HUES6 (cell line): ENCODE data around the gene MICALL1.

Experiments
- H3K27ac ChIP-seq: 2 replicates; pipeline ENCODE4 v1.7.0; 2013; ENCODE audit warnings: low read depth, mild to moderate bottlenecking, low read length, inconsistent platforms
- H3K27me3 ChIP-seq: 2 replicates; pipeline ENCODE4 v1.6.1; 2013; ENCODE audit warnings: low read length; ENCODE audit not compliant: control insufficient read depth, insufficient read depth
- H3K36me3 ChIP-seq: 2 replicates; pipeline ENCODE4 v1.6.1; 2013; ENCODE audit warnings: low read length; ENCODE audit not compliant: control insufficient read depth, insufficient read depth
- H3K4me1 ChIP-seq: 2 replicates; pipeline ENCODE4 v1.6.1; 2013; ENCODE audit warnings: low read length; ENCODE audit not compliant: control insufficient read depth, insufficient read depth
- H3K4me3 ChIP-seq: 2 replicates; pipeline ENCODE4 v1.5.1; 2013; ENCODE audit warnings: low read depth, low read length
- H3K9ac ChIP-seq: one replicate; pipeline ENCODE4 v1.6.1; 2013; ENCODE audit warnings: mild to moderate bottlenecking, low read length
- H3K9me3 ChIP-seq: 2 replicates; pipeline ENCODE4 v1.6.1; 2013; ENCODE audit warnings: low read depth, low read length; ENCODE audit not compliant: control insufficient read depth, insufficient read depth

MICALL1 gene

GRCh38 chr22:37922191-37922590, 16.1 kb downstream of the MICALL1 start:
- Histone ChIP-seq H3K36me3 (peaks cover 78% of the 10 kb centered on the region), H3K4me1 (no peaks in the 10 kb centered on the region)

DNA sequence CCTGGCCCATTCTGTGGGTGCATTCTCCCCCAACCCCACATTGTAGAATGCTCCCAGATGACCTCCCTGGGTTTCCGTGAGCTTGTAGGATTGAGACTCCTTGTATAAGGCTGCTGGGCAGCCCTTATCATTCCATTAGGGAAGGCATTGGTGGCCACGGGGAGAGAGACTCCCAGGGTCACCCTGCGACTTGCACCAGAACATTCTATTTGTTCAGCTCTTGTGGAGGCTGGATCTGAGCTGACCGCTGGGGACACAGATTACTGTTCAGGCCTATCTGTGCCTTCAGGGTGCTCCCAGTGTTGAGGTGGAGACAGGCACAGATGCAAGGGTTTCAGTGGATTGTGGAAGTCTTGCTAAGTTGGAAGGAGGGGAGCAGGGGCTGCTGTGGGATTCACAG, 17.8 kb downstream of the MICALL1 start:
- Histone ChIP-seq H3K4me1 (no peaks in the 10 kb centered on the region), H3K36me3 (peaks cover 74% of the 10 kb centered on the region), H3K27ac (no peak overlapping the region)

More at GRCh38 chr22:37922191-37922590, 16.1 kb downstream of the MICALL1 start:
- Histone ChIP-seq H3K4me3 (no peak overlapping the region), H3K27ac (no peak overlapping the region), H3K9me3 (no peaks in the 10 kb centered on the region), H3K9ac (no peak overlapping the region), H3K27me3 (no peaks in the 10 kb centered on the region)

DNA sequence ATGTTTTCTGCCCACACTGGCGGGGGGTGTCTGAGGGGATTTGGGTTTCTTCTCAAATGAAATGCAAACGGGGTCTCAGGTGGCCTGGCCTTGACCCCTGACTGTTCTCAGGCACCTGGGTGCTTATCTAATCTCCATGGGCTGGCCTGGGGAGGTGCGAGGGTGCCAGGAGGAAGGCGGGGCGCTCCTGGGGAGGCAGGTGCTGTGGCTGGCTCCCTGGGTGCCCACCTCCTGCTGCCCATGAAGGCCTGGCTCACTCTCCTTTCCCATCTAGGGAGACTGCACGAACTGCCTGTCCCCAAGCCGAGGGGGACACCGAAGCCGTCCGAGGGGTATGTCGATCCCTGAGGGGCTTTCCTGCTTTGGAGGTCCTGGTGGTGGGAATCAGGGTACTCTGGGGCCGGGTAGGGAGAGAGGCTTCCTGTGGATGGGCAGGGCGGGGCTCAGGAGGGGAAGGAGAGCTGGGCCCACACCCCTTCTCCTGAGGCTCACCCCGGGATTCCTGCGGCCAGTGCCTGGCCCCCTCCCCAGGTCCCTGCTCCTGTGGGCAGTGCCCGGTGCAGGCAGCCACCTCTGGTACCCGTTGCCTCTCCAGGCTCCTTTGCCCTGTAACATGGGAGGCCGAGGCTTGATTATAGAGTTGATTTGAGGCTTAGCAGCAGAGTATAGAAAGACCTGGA, 18.4 kb downstream of the MICALL1 start:
- peaks cover 75% of the 10 kb centered on the region for H3K36me3 ChIP-seq
- no peaks in the 10 kb centered on the region for H3K4me1 ChIP-seq
- no peaks in the 10 kb centered on the region for H3K9me3 ChIP-seq
- H3K4me3 ChIP-seq: no peak overlapping the region
- no peaks in the 10 kb centered on the region for H3K27me3 ChIP-seq
- H3K9ac ChIP-seq: no peak overlapping the region
- no peak overlapping the region for H3K27ac ChIP-seq

More for the DNA sequence above, 17.8 kb downstream of the MICALL1 start:
- Histone ChIP-seq H3K9ac (no peak overlapping the region), H3K4me3 (no peak overlapping the region), H3K9me3 (no peaks in the 10 kb centered on the region), H3K27me3 (no peaks in the 10 kb centered on the region)

GRCh38 chr22:37925330-37925729, 19.2 kb downstream of the MICALL1 start:
- H3K27me3 ChIP-seq: no peaks in the 10 kb centered on the region
- H3K27ac ChIP-seq: no peak overlapping the region
- no peaks in the 10 kb centered on the region for H3K9me3 ChIP-seq
- no peak overlapping the region for H3K4me3 ChIP-seq
- H3K4me1 ChIP-seq: no peaks in the 10 kb centered on the region
- peaks cover 73% of the 10 kb centered on the region for H3K36me3 ChIP-seq
- no peak overlapping the region for H3K9ac ChIP-seq

GRCh38 chr22:37925767-37926166, 19.7 kb downstream of the MICALL1 start:
- Histone ChIP-seq H3K4me1 (no peaks in the 10 kb centered on the region), H3K9ac (no peak overlapping the region), H3K36me3 (peaks cover 75% of the 10 kb centered on the region), H3K27ac (no peak overlapping the region), H3K27me3 (no peaks in the 10 kb centered on the region), H3K9me3 (no peaks in the 10 kb centered on the region), H3K4me3 (no peak overlapping the region)

DNA sequence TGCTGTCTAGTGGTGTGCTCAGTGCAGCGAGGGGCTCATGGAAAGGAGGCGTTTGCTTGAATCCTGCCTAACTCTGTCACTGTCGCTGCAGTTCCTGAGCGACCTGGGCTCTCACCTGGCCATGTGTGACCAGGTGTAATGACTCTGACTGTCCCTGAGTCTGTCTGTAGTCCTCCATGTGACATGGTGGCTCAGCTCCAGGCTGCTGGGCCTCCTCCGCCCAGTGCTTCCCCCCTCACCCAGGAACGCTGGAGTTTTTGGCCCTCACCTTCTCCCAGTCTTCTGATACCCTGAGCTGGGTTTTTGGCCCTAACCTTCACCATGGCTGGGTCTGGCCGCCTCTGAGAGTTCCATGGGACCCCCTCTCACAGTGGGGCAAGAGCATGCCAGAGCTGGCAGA, 20.3 kb downstream of the MICALL1 start:
- H3K27me3 ChIP-seq: no peaks in the 10 kb centered on the region
- no peaks in the 10 kb centered on the region for H3K4me1 ChIP-seq
- peaks cover 74% of the 10 kb centered on the region for H3K36me3 ChIP-seq
- no peaks in the 10 kb centered on the region for H3K9me3 ChIP-seq
- no peak overlapping the region for H3K27ac ChIP-seq
- H3K9ac ChIP-seq: no peak overlapping the region
- no peak overlapping the region for H3K4me3 ChIP-seq

GRCh38 chr22:37926771-37927636, 20.9 kb downstream of the MICALL1 start:
- no peaks in the 10 kb centered on the region for H3K4me1 ChIP-seq
- no peak overlapping the region for H3K4me3 ChIP-seq
- H3K27me3 ChIP-seq: no peaks in the 10 kb centered on the region
- H3K9ac ChIP-seq: no peak overlapping the region
- H3K36me3 ChIP-seq: peaks cover 75% of the 10 kb centered on the region
- no peak overlapping the region for H3K27ac ChIP-seq
- H3K9me3 ChIP-seq: no peaks in the 10 kb centered on the region

GRCh38 chr22:37927637-37927936, 21.5 kb downstream of the MICALL1 start:
- Histone ChIP-seq H3K9ac (no peak overlapping the region), H3K4me3 (no peak overlapping the region), H3K27me3 (no peaks in the 10 kb centered on the region), H3K27ac (no peak overlapping the region), H3K9me3 (no peaks in the 10 kb centered on the region), H3K36me3 (peaks cover 81% of the 10 kb centered on the region), H3K4me1 (no peaks in the 10 kb centered on the region)

DNA sequence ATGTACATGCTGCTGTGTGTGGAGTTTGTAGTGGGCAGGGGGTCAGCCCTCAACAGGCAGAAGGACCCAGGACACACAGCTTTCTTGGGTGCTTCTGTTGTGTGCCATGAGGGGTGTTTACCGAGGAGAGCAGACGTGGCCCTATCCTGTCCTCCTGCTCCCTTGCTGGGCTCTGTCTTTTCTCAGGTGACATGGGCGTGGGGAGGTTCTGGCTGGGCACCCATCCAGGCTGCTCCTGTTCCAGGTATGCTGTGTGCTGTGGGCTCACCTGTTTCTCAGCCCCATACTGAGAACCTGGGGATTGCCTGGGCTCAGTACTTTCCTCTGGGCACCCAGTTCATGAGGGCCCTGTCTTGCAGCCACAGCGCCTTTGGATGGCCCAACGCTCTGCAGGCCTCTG, 23.3 kb downstream of the MICALL1 start:
- Histone ChIP-seq H3K27ac (no peak overlapping the region), H3K27me3 (no peaks in the 10 kb centered on the region), H3K4me3 (no peak overlapping the region), H3K4me1 (peaks cover 8% of the 10 kb centered on the region), H3K36me3 (peaks cover 81% of the 10 kb centered on the region), H3K9ac (no peak overlapping the region), H3K9me3 (no peaks in the 10 kb centered on the region)

- Histone ChIP-seq H3K9ac (no peak overlapping the region), H3K36me3 (peaks cover 71% of the 10 kb centered on the region), H3K27me3 (no peaks in the 10 kb centered on the region), H3K27ac (no peak overlapping the region; the same call in 1 of the 2 replicates), H3K9me3 (no peaks in the 10 kb centered on the region), H3K4me1 (peaks cover 8% of the 10 kb centered on the region), H3K4me3 (no peak overlapping the region)
These were observed 24.3 kb downstream of the MICALL1 start for GRCh38 chr22:37930270-37930951.

GRCh38 chr22:37930952-37931440, 24.9 kb downstream of the MICALL1 start:
- Histone ChIP-seq H3K4me1 (peaks cover 8% of the 10 kb centered on the region), H3K36me3 (peaks cover 65% of the 10 kb centered on the region), H3K9ac (no peak overlapping the region), H3K27me3 (no peaks in the 10 kb centered on the region), H3K9me3 (no peaks in the 10 kb centered on the region), H3K4me3 (no peak overlapping the region), H3K27ac (no peak overlapping the region)
